H9 (cell line): Measurements from ENCODE around the gene DNAJB6. TPM values are rescaled to one million over a fixed set of nuclear protein-coding genes. Genes with fewer than 3 reads are reported as not detected.

Experiments
- DNase-seq: peaks from one replicate; pipeline ENCODE4 v3.0.0-alpha.2; 2017
- H2AFZ ChIP-seq: one replicate; pipeline ENCODE4 v1.6.1; 2013; ENCODE audit warnings: mild to moderate bottlenecking, low read length, control low read depth, moderate library complexity
- H2AK5ac ChIP-seq: 2 replicates; pipeline ENCODE4 v1.6.1; 2013; ENCODE audit warnings: low read length, control low read depth, mixed read lengths; ENCODE audit not compliant: insufficient read length
- H2BK120ac ChIP-seq: one replicate; pipeline ENCODE4 v1.6.1; 2013; ENCODE audit warnings: low read depth, mild to moderate bottlenecking, low read length, control low read depth, inconsistent platforms; ENCODE audit not compliant: poor library complexity, severe bottlenecking
- H2BK12ac ChIP-seq: 2 replicates; pipeline ENCODE4 v1.6.1; 2013; ENCODE audit warnings: low read length, control low read depth, mixed read lengths, low read depth; ENCODE audit not compliant: insufficient read length
- H2BK15ac ChIP-seq: 2 replicates; pipeline ENCODE4 v1.6.1; 2013; ENCODE audit warnings: low read depth, low read length, control low read depth
- H2BK20ac ChIP-seq: one replicate; pipeline ENCODE4 v1.6.1; 2013; ENCODE audit warnings: low read depth, mild to moderate bottlenecking, low read length, control low read depth, inconsistent platforms; ENCODE audit not compliant: poor library complexity, severe bottlenecking
- H2BK5ac ChIP-seq: 2 replicates; pipeline ENCODE4 v1.6.1; 2013; ENCODE audit warnings: low read length, control low read depth, mixed read lengths; ENCODE audit not compliant: insufficient read length
- H3K14ac ChIP-seq: 2 replicates; pipeline ENCODE4 v1.6.1; 2013; ENCODE audit warnings: low read length, control low read depth; ENCODE audit not compliant: insufficient read depth
- H3K18ac ChIP-seq: 2 replicates; pipeline ENCODE4 v1.6.1; 2013; ENCODE audit warnings: low read depth, mild to moderate bottlenecking, mixed read lengths, low read length, control low read depth; ENCODE audit not compliant: insufficient read length
- H3K23ac ChIP-seq: 2 replicates; pipeline ENCODE4 v1.6.1; 2013; ENCODE audit warnings: low read length, control low read depth, mixed read lengths, low read depth; ENCODE audit not compliant: insufficient read length
- H3K23me2 ChIP-seq: 2 replicates; pipeline ENCODE4 v1.6.1; 2013; ENCODE audit warnings: low read depth, mild to moderate bottlenecking, mixed read lengths, low read length, control low read depth; ENCODE audit not compliant: insufficient read length, poor library complexity, severe bottlenecking
- H3K27ac ChIP-seq: 2 replicates; pipeline ENCODE4 v1.5.1; 2013; ENCODE audit warnings: low read length, control low read depth, mixed read lengths, low read depth; ENCODE audit not compliant: insufficient read length
- H3K27me3 ChIP-seq: 2 replicates; pipeline ENCODE4 v1.6.1; 2013; ENCODE audit warnings: low read length, control low read depth, inconsistent platforms; ENCODE audit not compliant: insufficient read depth
- H3K4ac ChIP-seq: 2 replicates; pipeline ENCODE4 v1.6.1; 2013; ENCODE audit warnings: low read depth, mild to moderate bottlenecking, control low read depth, inconsistent platforms, low read length, moderate library complexity
- H3K4me1 ChIP-seq: 2 replicates; pipeline ENCODE4 v1.6.1; 2013; ENCODE audit warnings: low read length, control low read depth, inconsistent platforms; ENCODE audit not compliant: insufficient read depth
- H3K4me2 ChIP-seq: 2 replicates; pipeline ENCODE4 v1.6.1; 2013; ENCODE audit warnings: low read length, control low read depth, mixed read lengths; ENCODE audit not compliant: insufficient read length, insufficient read depth
- H3K56ac ChIP-seq: 2 replicates; pipeline ENCODE4 v1.6.1; 2013; ENCODE audit warnings: low read depth, mild to moderate bottlenecking, mixed read lengths, low read length, control low read depth; ENCODE audit not compliant: insufficient read length
- H3K79me1 ChIP-seq: 2 replicates; pipeline ENCODE4 v1.6.1; 2013; ENCODE audit warnings: low read depth, mild to moderate bottlenecking, moderate library complexity, low read length, control low read depth, inconsistent platforms; ENCODE audit not compliant: insufficient read depth, poor library complexity, severe bottlenecking
- H3K79me2 ChIP-seq: 2 replicates; pipeline ENCODE4 v1.6.1; 2013; ENCODE audit warnings: low read length, control low read depth, inconsistent platforms; ENCODE audit not compliant: insufficient read depth
- H3K9ac ChIP-seq: 2 replicates; pipeline ENCODE4 v1.6.1; 2013; ENCODE audit warnings: low read length, control low read depth, mixed read lengths; ENCODE audit not compliant: insufficient read length; ENCODE audit errors: extremely low read depth
- H3K9me3 ChIP-seq: one replicate; pipeline ENCODE4 v1.6.1; 2013; ENCODE audit warnings: low read depth, low read length, inconsistent platforms; ENCODE audit not compliant: control insufficient read depth
- H3T11ph ChIP-seq: one replicate; pipeline ENCODE4 v1.6.1; 2013; ENCODE audit warnings: mild to moderate bottlenecking, low read length, control low read depth, inconsistent platforms
- H4K20me1 ChIP-seq: one replicate; pipeline ENCODE4 v1.6.1; 2013; ENCODE audit not compliant: control insufficient read depth, insufficient read length, insufficient read depth
- H4K5ac ChIP-seq: 2 replicates; pipeline ENCODE4 v1.6.1; 2013; ENCODE audit warnings: low read depth, mild to moderate bottlenecking, mixed read lengths, low read length, control low read depth; ENCODE audit not compliant: insufficient read length
- H4K8ac ChIP-seq: replicated peaks from 2 replicates; pipeline ENCODE4 v1.6.1; 2013; ENCODE audit warnings: low read length, control low read depth, mixed read lengths, low read depth; ENCODE audit not compliant: insufficient read length
- H4K91ac ChIP-seq: 2 replicates; pipeline ENCODE4 v1.6.1; 2013; ENCODE audit warnings: low read depth, mild to moderate bottlenecking, moderate library complexity, mixed read lengths, low read length, control low read depth; ENCODE audit not compliant: insufficient read length
- H3K27ac Mint-ChIP-seq, 3 experiments: 2 replicates in 2 of 3; 3 replicates in 1 of 3; pipeline ENCODE4 v1.8.0; 2020 to 2021; ENCODE audit warnings: mixed read lengths in 3 of 3, mild to moderate bottlenecking in 1 of 3, moderate library complexity in 1 of 3
- H3K27me3 Mint-ChIP-seq: 2 replicates; pipeline ENCODE4 v1.8.0; 2021; ENCODE audit warnings: low read depth, mild to moderate bottlenecking, moderate library complexity, mixed read lengths
- H3K36me3 Mint-ChIP-seq, 3 experiments: 2 replicates in 2 of 3; 3 replicates in 1 of 3; pipeline ENCODE4 v1.8.0; 2020 to 2021; ENCODE audit warnings: low read depth in 3 of 3, mixed read lengths in 3 of 3; ENCODE audit not compliant: insufficient read depth in 1 of 3
- H3K4me1 Mint-ChIP-seq, 2 experiments: 2 replicates each; pipeline ENCODE4 v1.8.0; 2020; ENCODE audit warnings: mixed read lengths in 2 of 2
- H3K4me3 Mint-ChIP-seq, 2 experiments: 2 replicates in 1 of 2; 3 replicates in 1 of 2; pipeline ENCODE4 v1.8.0; 2020 to 2021; ENCODE audit warnings: mild to moderate bottlenecking in 2 of 2, mixed read lengths in 2 of 2, moderate library complexity in 1 of 2
- H3K9me3 Mint-ChIP-seq, 2 experiments: 2 replicates in 1 of 2; 3 replicates in 1 of 2; pipeline ENCODE4 v1.8.0; 2020; ENCODE audit warnings: mild to moderate bottlenecking in 2 of 2, mixed read lengths in 2 of 2, moderate library complexity in 1 of 2
- WGBS: extraction: QIAGEN DNeasy Blood & Tissue Kit; methylation state at CpG from one replicate; pipeline ENCODE4 v1.1.7; 2013; ENCODE audit warnings: missing lambda C conversion rate, low lambda C conversion rate, mixed read lengths; ENCODE audit not compliant: insufficient read length; ENCODE audit errors: extremely low coverage; 5-methylcytosine and 5-hydroxymethylcytosine counted together
- total RNA-seq: library from RNA; stranded (reverse); gene quantifications from 2 replicates; pipeline ENCODE4 v1.2.1, GENCODE V29; 2021
- TF ChIP-seq, protein P1 (sequence below): fragments of 200-600 bp; sonication (generic); conservative IDR thresholded peaks from 3 replicates; pipeline ENCODE4 v1.8.0; 2021; ENCODE audit warnings: antibody characterized with exemption, mild to moderate bottlenecking

The DNAJB6 gene
- total RNA-seq, 1 experiment from 2014 or later: 215 TPM

DNA sequence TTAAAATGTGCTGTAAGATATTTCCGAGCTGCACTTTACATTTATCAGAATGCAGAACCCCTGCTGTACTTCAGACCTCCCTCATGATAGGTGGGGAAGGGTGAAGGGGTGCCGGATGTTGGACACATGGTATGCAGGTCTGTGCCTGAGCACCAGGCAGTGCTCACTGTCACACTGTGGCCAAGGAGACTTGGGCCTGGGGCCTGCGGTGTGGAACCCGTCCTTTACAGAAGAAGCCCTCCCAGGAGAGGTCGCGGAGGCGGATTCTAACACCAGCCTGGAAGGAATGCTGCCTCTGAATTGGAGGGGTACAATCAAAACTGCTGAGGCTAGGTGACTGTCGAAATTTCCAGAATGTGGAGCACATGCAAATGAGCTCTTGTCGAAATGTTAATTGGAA, 34.5 kb downstream of the DNAJB6 start:
- Histone ChIP-seq H3K23ac (no peak overlapping the region), H3K27ac (no peak overlapping the region), H4K91ac (no peak overlapping the region), H3K9me3 (no peaks in the 10 kb centered on the region), H3K27me3 (no peaks in the 10 kb centered on the region), H3K14ac (no peak overlapping the region), H2AFZ (no peak overlapping the region), H2BK5ac (no peak overlapping the region), H3K9ac (no peak overlapping the region), H2BK120ac (no peak overlapping the region), H2BK15ac (no peak overlapping the region), H3K23me2 (no peaks in the 10 kb centered on the region), H3K4me1 (no peaks in the 10 kb centered on the region; the same call in none of the 2 replicates), H3K79me2 (peaks cover 74% of the 10 kb centered on the region), H4K20me1 (peaks cover 3% of the 10 kb centered on the region), H3K79me1 (peaks cover 5% of the 10 kb centered on the region), H2BK12ac (no peak overlapping the region), H3K4me2 (no peak overlapping the region), H3K4ac (no peak overlapping the region), H3K56ac (no peak overlapping the region), H3T11ph (no peak overlapping the region), H2AK5ac (no peak overlapping the region), H3K18ac (no peak overlapping the region), H4K8ac (no peak overlapping the region), H2BK20ac (no peak overlapping the region), H4K5ac (no peak overlapping the region)
- H3K36me3 Mint-ChIP-seq: peaks cover 67 to 90% (median 87%) of the 10 kb centered on the region in 3 experiments
- H3K9me3 Mint-ChIP-seq: no peaks in the 10 kb centered on the region
- peaks cover 12 to 29% of the 10 kb centered on the region in 2 experiments for H3K4me1 Mint-ChIP-seq
- DNase-seq: no peak
- H3K4me3 Mint-ChIP-seq: no peak overlapping the region
- H3K27me3 Mint-ChIP-seq: no peaks in the 10 kb centered on the region
- H3K27ac Mint-ChIP-seq: peak overlapping the region in 1 of 3 experiments; percentile 50; a peak in 3 of 7 replicates
- TF ChIP-seq, protein P1, sequence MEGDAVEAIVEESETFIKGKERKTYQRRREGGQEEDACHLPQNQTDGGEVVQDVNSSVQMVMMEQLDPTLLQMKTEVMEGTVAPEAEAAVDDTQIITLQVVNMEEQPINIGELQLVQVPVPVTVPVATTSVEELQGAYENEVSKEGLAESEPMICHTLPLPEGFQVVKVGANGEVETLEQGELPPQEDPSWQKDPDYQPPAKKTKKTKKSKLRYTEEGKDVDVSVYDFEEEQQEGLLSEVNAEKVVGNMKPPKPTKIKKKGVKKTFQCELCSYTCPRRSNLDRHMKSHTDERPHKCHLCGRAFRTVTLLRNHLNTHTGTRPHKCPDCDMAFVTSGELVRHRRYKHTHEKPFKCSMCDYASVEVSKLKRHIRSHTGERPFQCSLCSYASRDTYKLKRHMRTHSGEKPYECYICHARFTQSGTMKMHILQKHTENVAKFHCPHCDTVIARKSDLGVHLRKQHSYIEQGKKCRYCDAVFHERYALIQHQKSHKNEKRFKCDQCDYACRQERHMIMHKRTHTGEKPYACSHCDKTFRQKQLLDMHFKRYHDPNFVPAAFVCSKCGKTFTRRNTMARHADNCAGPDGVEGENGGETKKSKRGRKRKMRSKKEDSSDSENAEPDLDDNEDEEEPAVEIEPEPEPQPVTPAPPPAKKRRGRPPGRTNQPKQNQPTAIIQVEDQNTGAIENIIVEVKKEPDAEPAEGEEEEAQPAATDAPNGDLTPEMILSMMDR: no peak
- WGBS: no CpG with 5 or more reads among the region's 9 CpGs
